GM19468 (cell line): ENCODE data around the gene SPINK9.

ENCODE experiments used
- ATAC-seq: cut with Tn5 transposase; IDR thresholded peaks from one replicate; pipeline ENCODE4 v1.9.1; 2021; ENCODE audit warnings: mild to moderate bottlenecking, moderate library complexity, moderate number of reproducible peaks; ENCODE audit not compliant: unreplicated experiment; ENCODE audit errors: extremely low read depth

Gene SPINK9

DNA sequence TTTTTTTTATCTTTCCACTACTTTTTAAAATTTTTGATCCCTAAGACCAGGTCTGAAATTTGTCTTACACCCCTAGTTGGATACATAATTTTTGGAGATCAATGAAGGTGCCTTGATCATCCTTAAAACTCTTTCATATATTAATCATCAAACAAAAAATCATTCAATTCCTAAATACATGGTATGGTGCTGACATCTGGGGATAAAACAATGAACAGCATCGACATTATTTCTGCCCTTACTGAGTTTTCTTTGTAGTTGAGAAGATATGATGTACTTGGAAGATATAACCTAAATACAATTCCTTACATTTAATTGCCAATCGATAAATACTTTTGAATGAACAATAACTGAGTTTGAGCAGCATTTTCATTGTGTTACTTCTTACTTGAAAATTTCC is 18.3 kb downstream of the SPINK9 start:
- no peak for ATAC-seq

GRCh38 chr5:148364343-148364742 is 29.0 kb downstream of the SPINK9 start:
- no peak for ATAC-seq

GRCh38 chr5:148368299-148368698 is 32.9 kb downstream of the SPINK9 start:
- no peak for ATAC-seq

DNA sequence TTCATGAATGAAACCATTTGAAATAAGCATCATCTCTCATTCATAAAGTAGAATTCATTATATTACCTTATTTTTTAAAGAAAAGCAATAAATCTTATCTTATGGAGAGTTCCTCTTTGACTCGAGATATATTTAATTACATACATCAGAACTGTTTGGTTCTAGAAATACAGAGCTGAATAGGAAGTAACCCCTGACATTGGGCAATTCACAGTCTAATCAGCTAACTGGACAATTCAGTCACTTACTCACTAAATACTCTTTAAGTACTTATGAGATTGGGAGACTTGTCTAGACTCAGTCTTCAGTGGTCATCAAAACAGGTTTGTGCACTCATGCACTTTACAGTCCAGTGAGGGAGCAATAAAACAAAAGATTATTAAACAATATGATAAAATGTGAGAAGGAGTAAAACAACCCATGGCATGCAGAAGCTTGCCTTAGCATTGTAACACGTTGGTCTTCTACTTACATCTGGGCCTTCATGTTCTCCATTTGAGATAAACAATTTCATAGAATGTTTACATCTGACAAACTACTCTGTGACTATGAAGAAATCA is 36.9 kb downstream of the SPINK9 start:
- no peak for ATAC-seq

- no peak for ATAC-seq
Measured at GRCh38 chr5:148372893-148373292, 37.5 kb downstream of the SPINK9 start.

DNA sequence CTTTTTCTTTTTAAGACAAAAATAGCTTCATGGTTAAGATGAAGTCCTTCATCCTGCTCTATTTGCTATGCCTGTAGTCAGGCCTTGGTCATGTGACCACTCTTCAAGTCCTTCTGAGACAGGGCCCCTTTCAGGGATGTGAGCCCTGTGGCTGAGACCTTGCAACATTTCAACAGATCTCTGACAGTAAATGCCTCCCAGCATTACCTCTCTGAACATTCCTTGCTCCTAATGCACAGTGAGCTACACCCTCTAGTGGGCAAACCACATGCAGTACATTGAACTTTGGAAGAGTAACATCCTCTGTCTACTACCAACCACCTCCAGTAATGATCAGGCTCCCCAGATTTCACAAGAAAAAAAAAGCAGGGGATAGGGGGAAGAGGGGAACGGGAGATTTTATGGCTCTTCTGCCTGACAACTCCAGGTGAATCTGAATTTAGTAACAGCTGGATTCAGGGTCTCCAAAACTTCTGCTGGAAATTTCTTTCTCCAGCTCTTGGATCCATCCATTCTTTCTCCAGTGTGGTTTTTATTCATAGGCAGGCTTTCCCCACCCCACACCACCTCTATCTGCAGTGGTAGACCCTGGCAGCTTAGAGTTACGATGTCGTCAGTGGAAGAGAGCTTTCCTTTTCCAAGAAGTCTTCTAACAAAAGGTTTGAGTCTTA is 39.5 kb downstream of the SPINK9 start:
- peak; percentile 61 for ATAC-seq

GRCh38 chr5:148376198-148376597 is 40.8 kb downstream of the SPINK9 start:
- ATAC-seq, result no peak

GRCh38 chr5:148378670-148379069 is 43.3 kb downstream of the SPINK9 start:
- ATAC-seq, result no peak

DNA sequence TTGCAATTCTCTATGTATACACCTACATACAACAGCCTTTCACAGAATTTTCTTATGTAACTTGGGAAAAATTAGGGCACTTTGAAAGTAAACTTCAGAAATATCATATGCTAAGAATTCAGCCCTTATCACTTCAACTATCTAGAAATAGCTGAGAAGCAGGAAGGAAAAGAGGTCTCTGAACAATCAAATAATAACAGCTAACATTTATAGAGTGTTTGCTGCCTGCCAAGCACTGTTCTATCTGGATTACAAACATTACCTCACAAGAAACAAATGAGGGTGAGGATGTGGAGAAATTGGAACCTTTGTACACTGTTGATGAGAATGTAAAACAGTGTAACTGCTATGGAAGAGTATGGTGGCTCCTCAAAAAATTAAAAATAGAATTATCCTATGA is 44.0 kb downstream of the SPINK9 start:
- ATAC-seq, result no peak

- ATAC-seq, result no peak
Measured at GRCh38 chr5:148381906-148382305, 46.5 kb downstream of the SPINK9 start.

DNA sequence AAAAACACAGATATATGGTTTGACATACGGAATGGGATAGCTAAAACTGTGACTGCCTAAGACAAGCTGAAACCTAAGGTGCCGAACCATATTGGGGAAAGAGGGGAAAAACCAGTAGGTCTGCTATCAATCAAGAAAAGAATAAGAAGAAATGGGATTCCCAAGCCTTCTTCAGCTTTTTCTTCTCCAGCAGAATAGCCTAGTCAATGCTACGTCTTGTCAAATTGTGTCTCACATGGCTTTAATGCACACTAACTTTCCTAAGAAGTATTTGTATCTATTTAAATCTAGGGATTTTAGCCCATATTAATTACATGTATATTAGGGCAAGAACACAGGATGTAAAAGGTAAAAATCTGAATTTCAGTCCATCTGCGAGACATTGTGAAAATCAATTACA is 47.6 kb downstream of the SPINK9 start:
- ATAC-seq, result no peak

DNA sequence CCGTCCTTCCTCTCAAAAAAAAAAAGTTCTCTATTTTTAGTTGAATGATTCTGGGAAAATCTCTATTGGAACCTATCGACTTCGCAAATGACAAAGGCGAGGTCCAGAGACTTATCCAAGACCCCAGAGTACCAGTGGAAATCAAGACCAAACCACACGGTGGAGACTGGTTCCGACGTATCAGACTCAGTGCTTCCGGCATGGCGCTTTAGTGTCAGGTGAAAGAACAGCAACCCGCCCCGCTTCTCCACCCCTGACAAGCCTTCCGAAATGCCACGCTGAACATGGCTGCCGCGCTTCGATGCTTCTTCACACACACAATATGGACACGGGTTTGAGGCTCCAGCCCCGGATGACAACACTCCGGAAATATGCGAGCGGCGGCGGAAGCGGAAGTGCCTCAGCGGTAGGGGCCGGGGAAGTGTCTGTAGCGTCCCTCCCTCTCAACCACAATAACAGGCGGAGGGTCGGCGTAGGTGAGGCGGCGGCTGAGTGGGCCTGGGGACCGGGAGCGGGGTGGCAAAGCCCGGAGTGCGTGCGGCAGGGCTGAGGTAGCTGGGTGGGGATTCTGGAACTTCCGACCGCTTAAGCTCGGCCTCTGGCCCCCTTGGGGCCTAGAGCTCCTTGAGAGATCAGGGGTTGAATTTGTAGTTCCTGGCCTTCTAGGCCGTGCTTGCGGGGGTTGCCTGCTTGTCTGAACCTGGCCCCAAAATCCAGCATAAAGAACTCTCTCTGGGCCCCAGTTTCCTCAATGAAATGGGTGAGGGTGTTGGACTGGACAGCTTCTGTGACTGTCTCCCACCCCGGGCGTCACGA is 48.4 kb downstream of the SPINK9 start, which contains the start of gene FBXO38:
TSS of gene FBXO38 (plus strand) at position 395 of the 816 bp plus-strand sequence. CDS start 10,819 bp downstream, outside the sequence.
- peak; percentile 98 for ATAC-seq

DNA sequence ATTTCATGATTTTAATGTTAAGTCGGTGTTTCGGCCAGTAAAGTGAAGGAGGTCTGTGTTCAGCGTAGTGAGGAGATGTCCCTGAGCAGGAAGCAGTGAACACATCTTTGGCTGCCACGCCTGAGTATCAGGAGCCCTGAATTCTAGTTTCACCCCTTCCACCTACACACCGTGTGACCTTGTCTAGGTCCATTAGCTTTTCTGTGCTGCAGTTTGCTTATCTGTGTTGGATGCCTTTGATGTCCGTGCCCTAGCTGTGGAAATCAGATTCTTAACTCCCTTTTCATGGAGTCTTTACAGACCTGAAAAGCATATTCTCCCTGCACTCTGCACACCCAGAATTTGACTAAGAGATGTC is 49.0 kb downstream of the SPINK9 start:
- ATAC-seq, result no peak

- ATAC-seq, result no peak
Measured at GRCh38 chr5:148385094-148385493, 49.7 kb downstream of the SPINK9 start.

DNA sequence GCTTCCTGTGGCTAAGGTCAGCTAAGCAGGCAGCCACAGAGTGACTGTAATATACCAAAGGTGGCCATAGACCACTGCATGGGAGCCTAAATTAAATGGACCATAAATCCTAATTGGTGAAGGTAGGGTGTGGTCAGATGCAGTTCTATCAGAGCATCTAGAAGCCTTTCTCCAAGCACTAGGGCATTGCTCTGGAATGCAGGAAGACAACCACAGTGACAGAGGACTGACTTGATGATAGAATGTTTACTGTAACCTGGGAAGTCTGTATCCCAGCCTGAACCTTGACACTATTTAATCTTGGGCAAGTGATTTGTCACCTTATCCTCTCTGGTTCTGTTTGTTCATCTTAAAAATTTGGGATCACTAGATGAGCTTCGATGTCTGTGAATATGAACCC is 50.7 kb downstream of the SPINK9 start:
- ATAC-seq, result no peak

- no peak for ATAC-seq
Measured at GRCh38 chr5:148387325-148387724, 52.0 kb downstream of the SPINK9 start.

- ATAC-seq, result no peak
Measured at GRCh38 chr5:148388696-148389095, 53.3 kb downstream of the SPINK9 start.
